Measurements from ENCODE around the gene NCAM1.

NCAM1 gene

DNA sequence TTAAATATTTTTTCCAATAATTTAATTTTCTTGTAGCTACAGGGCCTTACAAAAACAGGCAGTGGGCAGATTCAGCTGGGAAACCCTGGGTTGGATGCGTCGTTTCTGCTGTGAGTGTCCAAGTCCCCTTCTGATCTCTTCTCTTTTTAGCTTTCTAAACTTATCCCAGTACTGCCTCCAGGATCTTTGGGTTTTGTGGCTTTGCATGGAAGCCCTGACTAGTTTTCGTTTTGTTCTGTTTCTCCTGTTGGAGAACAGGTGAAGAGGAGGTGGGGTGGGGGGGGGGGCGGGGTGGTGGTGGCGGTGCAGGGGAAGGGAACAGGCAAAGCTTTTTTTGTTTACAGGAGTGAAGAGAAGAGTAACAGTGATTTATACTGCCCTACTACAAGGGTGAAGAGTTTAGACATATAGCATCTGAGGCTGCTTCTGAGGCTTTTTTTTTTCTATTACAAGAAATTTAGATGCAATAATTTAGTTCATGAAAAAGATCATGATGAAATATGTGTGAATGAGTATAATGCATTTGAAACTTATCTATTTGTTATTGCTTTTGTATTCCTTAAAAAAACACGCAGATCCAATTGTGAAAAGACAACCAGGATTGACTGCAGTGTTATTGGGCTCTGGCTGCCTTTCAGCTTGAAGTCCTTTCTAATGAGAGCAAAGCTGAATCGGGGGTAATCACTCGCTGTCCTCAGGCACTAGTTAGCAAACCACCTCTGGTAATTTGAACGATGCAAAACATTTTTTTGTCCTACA is 142.9 kb downstream of the NCAM1 start:
- no peak for DNase-seq

DNA sequence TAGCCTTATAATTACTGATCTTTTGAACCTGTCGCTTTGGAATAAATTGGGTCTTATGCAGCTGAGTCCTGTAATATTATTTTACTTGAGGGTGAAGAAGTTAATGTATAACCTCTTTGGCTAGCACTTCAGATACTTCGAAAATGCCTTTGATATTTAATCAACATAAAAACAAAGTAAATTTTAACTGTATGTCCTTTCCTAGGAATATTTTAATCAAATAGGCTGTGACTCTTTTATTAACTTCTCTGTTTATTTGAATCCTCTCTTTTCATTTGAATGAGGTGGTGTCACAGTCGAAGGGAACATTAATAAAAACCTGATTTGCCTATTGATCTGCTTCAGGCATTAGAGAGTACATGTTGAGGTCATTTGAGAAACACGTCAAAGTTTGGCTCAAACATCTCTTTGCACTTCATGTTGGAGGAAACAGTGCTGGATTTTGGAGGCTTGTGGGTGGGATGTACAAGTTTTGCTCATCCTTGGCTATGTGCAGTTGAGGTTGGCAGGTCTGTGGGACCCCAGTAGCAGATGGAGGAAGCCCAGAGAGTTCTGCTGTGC is 143.6 kb downstream of the NCAM1 start:
- DNase-seq: no peak

DNA sequence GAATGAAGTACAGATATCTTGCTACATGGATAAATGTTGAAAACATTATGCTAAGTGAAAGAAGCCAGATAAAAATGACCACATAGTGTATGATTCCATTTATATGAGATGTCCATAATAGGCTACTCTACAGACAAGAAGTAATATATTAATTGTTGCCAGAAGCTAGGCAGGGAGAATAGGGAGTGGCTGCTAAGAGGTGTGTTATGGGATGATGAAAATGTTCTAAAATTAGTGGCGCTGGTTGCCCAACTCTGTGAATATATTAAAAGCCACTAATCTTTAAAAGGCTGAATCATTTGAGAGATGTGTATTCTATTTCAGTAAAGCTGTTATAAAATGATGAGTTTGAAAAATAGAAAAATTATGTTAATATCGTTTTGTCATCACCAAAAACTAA is 144.4 kb downstream of the NCAM1 start:
- no peak for DNase-seq

DNA sequence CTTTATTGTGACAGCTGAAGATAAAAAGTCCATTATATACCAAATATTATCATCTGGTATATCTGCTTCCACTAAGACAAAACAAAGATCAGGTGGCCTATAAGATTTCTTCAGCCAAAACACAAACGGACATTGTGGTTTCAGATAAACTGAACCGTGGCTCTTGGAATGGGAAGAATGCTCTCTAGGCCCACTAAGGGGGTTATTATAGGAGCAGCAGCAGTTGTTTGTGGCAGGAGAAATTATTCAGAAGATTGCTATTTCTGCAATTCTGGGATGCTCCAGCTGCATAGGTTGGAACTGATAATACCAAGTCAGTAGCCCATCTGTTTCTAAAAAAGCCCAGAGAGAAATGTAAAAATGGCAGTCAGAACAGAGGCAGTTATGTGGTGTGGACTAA is 145.3 kb downstream of the NCAM1 start:
- no peak for DNase-seq

DNA sequence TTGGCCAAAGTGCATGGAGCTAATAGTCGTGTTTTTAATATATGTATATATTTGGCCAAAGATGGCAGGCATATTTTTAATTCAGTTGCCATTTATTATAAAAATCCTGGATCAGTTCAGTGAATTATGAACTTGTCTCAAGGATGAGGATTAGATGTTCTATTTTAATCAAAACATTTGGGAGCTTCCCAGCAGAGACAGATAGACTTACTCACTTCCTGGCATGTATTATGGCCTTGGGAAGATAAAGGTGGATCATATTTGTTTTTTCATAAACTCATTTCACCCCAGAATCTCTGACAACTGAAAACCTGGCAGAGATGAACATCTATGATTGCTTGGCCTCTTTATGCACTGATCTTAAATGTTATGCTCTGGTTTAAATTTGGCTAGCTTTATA is 148.8 kb downstream of the NCAM1 start:
- no peak for DNase-seq

DNA sequence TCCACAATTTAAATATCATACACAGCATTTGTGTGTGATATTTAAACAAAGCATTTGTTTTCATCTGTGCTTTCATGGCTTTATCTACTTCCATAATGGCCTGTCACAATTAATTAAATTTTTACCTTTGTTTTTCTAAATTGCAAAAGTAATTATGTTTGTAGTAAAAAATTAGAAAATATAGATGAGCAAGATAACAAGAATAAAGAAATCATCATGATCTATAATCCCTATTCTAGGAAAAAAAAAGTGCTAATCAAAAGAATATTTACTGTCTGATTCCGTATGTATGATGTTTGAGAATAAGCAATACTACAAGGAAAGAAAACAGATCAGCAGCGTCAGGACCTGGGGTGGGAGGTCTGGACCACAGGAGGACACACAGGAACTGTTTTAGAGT is 149.9 kb downstream of the NCAM1 start:
- DNase-seq: no peak

DNA sequence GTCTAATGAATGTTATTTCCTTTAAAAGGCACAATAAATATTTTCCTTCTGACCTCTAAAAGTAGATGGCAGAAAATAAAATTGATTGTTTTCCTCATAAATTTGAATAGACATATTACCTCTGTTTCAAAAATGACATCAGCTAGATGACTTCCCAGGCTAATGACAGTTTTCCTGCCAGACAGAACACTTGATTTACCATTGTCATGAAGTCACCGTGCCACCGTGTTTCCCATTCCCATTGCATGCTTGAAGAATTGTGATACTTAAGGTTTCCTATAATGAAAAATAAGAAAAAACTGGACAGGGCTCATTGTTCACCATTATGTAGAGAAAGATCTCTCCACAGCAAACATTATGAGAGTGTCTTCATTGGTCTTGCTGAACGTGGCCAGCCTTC is 151.1 kb downstream of the NCAM1 start:
- DNase-seq: no peak

DNA sequence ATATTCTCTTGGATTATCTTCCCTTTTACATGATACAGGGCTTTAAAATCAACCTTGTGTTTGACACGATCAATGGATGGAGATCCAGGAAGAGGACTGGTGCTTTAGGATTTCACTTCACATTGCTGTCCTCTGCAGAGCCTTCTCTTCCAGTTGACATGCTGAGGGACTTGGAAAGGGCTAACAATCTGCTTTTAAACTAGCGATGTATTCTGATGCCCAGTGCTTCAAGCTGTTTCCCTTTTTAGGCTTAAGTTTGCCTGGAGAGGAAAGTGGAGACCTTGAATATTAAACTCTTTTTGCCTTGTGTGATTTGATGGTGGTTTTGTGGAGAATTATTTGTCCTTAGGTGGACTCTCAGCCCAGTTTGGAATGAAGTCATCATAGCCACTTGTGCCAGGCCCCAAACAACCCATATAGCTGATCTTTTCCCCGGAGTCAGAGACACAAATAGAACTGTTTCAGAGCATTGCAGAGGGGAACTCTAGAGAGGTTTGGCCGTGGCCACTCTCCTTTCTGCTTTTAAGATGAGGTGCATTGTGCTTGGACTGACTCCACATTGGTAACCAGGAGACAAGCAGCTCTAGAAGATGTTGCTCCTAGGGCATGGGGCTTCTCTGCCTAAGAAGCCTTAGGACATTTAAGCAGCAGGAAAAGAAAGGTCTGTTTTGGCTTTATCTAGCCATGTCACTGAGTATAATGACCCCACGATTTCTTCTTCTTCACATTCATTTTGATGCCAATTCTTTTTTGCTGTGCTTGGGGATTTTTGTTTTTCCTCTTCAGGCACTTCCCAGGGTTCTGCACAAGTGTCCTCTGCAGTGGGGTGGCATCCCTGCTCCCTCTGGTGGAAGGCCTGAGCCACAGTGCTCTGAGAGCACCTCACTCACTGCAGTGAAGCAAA is 152.8 kb downstream of the NCAM1 start:
- DNase-seq: no peak

DNA sequence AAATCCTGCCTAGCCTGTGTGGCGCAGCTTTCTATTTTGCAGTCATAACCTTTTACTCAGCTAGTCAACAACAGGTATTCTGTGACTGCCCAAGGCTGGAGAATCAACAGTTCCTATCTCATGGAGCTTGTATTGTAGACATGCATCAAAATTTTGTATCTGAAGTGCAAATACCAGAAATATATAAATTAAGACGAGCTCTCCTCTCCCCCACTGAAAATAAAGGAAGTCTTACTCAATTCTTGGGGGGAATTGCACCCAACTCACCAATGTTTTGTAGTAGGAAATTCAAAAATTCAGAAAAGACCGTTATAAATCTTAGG is 153.4 kb downstream of the NCAM1 start:
- no peak for DNase-seq

DNA sequence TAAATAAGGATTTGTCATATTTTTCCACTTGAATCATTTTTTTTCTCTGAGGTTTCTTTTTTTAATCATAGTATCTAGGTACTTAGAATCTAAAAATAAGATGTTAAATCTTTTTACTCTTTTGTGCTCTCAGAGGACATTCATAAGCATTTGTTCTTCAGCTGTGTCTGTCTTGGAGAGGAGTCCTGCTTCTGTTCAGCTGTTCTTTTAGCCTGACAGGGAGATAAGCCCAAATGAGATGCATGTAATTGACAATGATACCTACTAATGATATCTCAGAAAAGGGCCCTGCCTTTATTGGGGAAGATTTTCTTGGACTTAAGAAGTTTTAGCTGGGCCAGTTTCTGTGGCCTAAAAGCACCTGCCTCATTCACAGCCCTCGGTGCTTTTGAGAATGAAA is 156.9 kb downstream of the NCAM1 start:
- no peak for DNase-seq

DNA sequence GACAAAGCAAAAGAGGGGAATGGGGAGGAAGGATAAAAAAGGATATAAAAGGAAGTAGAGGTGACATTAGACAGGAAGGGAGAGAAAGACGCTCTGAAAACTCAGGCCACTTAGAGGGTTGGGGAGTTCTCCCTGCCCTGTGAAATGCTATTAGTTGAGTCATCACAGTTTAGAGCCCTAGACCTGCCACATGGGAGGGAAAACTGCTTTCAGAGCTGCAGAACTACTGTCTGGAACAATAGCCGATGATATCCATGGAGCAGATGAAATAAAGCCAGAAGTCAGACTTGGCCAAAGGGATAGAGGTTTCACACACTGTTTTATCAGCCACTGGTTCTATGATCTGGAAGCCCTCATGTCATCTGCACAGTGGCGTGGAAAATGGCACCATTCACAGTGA is 157.9 kb downstream of the NCAM1 start:
- DNase-seq: no peak

DNA sequence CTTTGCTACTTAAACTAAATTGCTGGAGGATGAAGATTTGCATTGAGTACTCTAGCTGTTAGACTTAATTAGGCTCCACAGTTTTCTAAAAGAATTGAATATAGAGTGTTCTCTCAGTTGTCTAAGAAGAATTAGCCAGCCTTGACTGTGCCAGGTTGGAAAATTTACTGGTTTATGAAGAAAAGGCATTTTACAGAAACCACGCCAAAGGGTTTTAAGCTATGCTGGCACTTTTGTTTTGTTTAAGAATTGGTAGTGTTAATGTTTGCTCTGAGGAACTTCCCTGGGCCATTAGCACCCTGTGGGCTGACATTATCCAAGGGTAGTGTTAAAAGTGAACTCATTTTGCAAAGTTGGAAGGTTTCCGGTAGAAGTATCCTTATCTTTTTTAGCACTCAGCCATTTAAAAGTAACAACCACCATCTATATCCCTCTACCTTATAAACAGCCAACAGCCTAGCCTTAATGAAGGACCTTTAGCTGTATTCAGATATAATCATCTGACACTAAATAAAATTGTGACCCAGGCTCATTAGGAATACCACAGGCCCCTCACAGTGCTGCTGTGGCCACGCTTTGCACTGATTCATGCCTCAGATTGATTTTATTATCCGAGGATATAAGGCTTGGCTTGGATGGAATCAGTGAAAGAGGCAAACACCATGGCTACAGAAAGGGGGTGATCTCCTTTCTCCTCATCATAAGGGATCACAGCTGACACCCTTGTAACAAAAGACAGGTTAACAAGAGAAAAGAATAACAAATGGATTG is 158.9 kb downstream of the NCAM1 start:
- DNase-seq: no peak

DNA sequence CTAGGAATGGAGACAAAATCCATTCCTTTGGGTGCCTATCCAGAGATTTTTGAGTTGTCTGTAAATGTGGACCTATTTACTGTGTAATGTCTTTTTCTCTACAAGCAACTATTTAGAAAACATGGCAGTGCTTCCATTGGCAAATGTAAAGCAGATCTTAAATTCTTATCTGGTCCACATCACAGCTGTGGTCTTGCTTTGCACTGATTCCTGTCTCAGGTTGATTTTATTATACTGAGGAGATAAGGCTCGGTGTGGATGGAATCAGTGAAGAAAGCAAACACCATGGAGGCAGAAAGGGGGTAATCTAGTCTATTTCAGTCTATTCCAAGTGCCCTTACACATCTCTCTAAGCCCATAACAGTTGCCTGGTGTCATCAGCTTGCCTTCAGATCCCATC is 160.5 kb downstream of the NCAM1 start:
- no peak for DNase-seq

DNA sequence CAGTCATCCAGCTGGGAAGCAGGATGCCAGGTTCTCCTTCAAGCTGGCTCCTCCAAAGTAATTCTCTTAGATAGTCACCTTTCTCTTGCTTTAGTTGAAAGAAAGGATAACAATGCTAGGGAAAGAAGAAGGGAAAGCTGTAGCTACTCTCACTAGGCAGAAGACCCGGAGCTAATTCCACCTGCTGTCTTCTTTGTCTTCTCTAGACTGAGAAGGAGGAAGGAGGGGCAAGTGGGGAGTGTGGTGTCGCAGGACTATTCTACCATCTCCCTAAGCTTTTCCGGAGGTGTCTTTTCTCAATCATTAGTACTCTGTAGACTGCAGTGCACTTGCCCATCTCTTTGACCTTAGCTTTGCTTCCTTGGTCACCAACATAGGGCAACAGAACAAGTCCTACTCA is 162.8 kb downstream of the NCAM1 start:
- DNase-seq: no peak

DNA sequence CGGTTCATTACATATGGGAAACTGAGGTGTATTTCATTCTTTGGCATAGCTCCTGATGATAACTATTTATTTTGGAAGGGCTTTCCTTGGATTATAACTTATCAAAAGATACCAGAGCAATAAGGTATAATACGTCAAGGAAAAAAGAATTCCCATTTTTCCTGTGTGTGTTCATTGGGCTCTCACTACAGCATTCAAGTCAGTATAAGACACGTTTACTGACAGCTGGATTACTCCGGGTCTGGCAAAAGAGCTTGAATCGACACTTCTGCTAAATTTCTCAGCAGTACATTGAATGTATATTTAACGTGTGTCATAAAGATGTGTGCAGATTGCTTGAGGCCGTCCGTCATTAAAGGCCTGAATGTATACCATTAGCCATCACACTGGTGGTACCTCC is 163.4 kb downstream of the NCAM1 start:
- DNase-seq: no peak

DNA sequence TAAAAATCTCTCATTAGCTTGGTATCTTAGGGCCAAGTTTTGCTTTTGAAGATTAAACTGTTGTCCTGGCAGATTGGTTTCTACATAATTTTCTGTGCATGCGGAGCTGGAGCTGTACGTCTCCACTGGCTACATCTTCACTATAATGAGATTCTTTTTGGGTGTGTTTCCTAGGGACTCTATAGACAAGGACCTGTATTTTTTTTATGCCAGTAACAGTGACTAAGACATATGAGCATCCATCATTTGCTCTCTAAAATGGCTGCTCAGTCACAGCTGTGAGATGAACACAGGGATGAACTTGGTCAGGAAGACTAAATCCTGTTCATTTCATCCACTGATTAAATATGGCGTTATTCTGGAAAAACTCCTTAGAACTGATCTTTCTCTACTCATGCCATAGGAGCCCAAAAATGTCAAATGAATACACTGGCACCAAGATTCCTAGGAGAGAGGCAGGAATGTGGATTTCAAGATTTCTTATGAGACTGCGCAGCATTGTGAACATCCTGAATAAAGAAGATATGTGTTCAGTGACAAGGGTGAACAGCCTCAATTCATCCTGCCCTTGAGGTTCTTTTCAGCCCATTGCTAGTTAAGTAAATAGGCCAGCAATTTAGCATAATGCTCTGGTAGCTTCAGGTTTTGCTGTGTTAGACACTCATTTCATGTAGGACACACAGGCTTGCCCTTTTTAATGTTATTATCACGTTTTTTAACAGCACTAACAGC is 168.2 kb downstream of the NCAM1 start:
- DNase-seq: no peak

DNA sequence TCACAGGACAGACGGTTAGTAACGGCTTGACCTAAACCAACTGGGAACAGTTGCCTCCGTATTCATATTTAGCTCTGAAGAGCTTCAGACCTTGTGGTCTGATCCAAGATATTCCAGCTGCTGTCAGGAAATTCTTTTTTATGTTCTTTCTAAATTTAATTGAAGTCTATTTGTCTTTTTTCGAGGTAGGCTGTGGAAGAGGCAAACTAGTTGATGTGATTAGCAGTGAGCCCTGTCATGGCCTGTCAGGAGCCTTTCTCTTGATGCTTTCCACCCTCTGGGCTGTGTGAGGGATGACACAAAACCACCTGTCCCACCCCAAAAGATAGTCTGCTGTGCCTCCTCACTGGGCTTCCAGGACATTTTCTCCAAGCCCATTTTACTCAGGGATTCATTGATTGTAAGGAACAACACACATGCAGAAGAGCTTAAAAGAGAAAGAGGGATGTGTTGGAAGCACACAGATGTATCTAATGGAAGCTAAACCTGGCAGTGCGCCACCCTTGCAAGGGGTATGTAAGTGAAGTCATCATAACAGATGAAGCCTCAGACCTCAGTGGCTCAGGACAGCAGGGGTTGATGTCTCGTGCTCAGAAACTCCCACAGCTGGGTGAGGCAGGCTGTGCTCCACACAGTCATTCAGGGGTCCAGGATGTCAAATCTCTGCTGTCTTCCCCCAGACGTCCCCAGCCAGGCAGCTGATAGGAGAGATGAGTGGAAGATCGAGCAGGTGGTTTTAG is 170.0 kb downstream of the NCAM1 start:
- no peak for DNase-seq

DNA sequence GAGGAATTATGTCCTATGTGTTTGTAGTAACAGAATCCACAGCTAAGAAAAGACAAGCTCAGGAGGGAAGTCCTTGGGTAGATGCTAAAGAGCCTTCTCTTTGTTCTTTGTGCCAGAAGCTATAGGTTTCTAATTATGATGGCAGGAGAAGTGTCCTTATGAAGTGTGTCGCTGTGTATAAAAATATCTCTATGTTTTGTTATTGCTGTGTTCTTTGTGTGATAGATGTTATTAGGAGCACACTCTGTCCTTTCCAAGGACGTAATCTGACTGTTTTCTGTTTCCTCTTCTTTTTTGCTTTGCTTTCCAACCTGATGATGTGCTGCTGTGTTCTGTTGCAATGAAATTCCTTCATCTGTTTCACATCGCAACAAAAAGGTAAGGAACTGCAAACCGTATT is 171.9 kb downstream of the NCAM1 start:
- DNase-seq: no peak

DNA sequence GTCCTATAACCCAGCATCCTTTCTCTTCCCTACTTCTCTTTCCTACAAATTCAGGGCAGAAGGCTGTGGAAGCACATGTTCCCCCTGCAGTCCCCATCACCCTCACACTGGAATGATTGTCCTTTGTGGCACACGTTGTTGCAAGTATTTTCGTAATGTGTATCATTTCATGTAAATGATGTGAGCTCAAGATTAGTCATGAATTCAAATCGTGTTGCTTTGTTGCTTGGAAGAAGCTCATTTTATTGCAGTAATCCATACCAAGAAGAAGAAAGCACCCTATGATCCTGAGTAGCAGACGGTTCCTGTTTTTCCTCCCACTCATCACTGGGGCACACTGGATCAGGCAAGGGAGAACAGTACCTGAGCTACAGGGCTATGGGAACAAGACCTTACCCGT is 173.4 kb downstream of the NCAM1 start:
- DNase-seq: no peak

DNA sequence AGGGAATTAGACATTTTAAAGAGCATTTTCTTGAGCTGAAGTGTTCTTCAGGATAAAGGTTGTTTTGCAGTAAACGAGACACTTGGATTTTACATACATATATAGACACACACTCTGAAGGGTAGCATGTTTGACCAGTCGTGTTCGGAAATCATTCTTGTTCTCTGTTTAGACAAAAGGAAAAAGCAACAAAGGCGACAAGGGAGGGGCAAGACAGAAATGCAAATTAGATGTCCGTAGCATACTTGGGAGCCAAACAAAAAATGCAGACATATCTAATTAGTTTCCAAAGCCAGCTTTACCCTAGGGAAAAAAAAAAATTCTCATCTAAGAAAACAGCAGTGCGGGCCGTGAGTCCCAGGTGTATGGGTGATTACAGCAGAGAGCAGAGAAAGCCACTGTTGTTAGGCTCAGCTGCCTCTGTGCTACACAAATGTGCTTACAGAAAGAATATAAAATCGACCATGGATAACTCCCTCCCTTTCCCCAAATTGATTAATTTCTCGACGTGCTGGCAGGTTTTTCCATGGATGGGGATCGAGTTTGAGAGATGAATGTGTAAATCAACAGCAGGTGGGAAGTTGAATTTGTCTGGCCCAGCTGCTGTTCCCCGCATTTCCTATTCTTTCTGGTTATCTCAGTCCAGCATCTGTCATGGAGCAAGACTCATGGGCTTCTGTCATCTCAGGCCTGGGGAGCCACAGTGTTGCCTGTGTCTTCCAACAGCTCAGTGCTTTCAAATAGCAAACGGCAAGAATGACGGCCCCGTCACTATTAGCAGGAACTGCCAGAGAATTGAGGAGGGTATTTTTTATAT is 176.7 kb downstream of the NCAM1 start:
- no peak for DNase-seq

DNA sequence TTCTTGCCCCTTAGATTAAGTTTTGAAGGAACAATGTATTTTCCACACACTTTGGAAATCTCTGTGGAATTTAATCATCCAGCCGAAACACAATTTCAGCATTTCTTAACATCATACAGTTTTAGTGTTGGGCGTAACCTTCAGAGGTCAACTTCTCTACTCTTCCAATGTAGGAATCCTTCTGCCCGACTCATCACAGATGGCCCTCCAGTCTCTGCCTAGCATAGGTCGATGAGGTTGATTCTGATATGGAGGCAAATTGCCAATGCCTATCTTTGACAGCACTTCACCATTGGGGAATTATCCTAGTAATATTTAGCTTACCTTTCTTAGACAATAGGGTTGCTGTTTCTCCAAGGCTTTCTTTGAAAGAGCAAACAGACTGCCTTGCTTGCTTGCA is 177.5 kb downstream of the NCAM1 start:
- no peak for DNase-seq
